ENCODE results near the gene LSM5.

- TF ChIP-seq, protein P1, sequence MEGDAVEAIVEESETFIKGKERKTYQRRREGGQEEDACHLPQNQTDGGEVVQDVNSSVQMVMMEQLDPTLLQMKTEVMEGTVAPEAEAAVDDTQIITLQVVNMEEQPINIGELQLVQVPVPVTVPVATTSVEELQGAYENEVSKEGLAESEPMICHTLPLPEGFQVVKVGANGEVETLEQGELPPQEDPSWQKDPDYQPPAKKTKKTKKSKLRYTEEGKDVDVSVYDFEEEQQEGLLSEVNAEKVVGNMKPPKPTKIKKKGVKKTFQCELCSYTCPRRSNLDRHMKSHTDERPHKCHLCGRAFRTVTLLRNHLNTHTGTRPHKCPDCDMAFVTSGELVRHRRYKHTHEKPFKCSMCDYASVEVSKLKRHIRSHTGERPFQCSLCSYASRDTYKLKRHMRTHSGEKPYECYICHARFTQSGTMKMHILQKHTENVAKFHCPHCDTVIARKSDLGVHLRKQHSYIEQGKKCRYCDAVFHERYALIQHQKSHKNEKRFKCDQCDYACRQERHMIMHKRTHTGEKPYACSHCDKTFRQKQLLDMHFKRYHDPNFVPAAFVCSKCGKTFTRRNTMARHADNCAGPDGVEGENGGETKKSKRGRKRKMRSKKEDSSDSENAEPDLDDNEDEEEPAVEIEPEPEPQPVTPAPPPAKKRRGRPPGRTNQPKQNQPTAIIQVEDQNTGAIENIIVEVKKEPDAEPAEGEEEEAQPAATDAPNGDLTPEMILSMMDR (IDR thresholded peaks at IDR 0.05) = no peak
- TF ChIP-seq POLR2A (IDR thresholded peaks at IDR 0.05) = no peak
Observed at GRCh38 chr7:32515890-32516550, 25.8 kb upstream of the LSM5 start.

Data from breast epithelium (tissue), 3 donors.